Stimulated activated CD4-positive, alpha-beta T cell treated with anti-CD3 and anti-CD28 coated beads, Interleukin-15, amount 100 ng/mL, for 1 hour (primary cell): Measurements from ENCODE around the gene ARHGAP29.
"Not testable (repeated sequence)": the region's sequence is repeated elsewhere in the genome, so short reads cannot be mapped to it uniquely, and the experiment has no call there.

Experiments
- DNase-seq, 2 donors: peaks; one replicate each; pipeline ENCODE4 v3.0.0-alpha.2; 2020; ENCODE audit warnings: low read depth in 1 of 2, low spot score in 1 of 2

Gene ARHGAP29

DNA sequence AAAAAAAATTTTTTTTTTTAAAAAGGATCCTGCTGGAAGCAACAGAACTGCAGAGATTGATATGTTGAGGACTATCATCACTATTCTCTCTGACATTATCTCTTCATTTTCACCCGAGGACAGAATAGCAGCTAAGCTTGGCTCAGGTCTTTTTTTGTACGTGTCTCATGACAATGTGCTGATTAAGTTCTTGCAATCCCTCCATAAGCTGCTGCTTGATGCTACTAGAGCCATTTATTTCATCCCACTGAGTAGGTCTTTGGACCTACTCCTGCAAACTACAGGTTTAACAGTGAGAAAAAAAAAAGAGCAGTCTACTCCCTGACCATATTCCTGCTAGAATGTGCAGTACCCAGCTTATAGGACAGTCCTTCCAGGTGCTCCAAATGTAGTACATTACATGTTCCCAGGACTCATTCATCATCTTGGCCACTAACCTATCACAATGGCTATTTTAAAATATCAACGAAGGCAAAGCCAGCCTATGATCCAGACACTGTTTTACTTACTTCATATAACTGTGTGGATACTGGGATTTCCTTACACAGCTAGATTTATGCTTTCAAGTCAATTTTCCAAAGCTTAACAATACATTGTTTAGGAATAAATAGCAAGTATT is 54.1 kb downstream of the ARHGAP29 start:
- DNase-seq = no peak

GRCh38 chr1:94182191-94182590 is 55.2 kb downstream of the ARHGAP29 start:
- no peak for DNase-seq

DNA sequence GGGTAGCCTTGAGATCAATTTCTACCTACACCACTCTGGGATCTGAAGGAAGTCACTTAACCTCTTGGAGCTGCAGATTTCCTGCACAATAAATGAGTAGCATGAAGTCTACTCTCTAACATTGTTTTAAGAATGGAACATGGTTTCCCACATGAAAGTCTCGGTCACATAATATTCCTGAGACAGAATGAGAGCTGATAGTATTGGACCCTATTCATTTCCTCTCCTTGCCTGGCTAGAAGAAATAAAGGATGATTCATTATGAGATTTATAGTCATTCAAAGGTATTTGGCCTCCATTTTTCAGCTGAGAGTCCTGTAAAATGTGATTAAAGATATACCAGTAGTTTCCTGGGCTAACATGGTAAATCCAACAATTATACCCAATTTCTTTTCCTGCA is 56.7 kb downstream of the ARHGAP29 start:
- no peak for DNase-seq

- no peak for DNase-seq
These were observed 58.5 kb downstream of the ARHGAP29 start for GRCh38 chr1:94178901-94179300.

GRCh38 chr1:94169126-94169525 is 68.3 kb downstream of the ARHGAP29 start:
- DNase-seq = no peak

DNA sequence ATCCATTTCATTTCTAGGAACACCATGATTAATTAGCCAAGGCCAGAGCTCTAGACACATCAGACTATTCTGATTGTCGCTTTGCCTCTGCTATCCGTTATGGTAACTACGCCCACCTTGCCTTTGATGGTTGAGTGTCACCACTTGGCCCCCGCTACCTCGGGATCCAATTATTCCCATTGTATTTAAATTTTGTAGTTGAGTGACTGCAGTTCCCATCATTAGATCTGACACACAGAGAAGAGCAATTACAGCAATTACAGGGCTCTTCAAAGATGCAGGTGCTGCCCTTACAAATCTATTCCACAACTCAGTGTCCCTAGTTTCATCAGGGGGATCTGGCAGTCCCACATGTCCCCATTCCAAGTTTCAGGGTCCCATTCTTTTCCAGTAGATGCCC is 71.5 kb downstream of the ARHGAP29 start:
- no peak for DNase-seq

GRCh38 chr1:94164885-94165284 is 72.5 kb downstream of the ARHGAP29 start:
- not testable (repeated sequence) for DNase-seq

- not testable (repeated sequence) for DNase-seq
These were observed 73.3 kb downstream of the ARHGAP29 start for GRCh38 chr1:94164121-94164520.

DNA sequence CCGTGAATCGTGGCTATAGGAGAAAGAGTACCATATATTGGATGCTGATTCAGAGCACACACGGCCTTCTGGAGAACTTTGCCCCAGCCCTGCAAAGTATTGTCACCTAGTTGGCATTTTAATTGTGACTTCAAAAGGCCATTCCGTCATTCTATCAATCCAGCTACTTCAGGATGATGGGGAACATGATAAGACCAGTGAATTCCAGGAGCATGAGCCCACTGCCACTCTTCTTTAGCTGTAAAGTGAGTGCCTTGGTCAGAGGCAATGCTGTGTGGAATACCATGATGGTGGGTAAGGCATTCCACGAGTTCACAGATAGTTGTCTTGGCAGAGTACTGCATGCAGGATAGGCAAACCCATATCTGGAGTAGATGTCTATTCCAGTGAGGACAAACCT is 74.1 kb downstream of the ARHGAP29 start:
- DNase-seq = not testable (repeated sequence)

- DNase-seq = no peak
These were observed 76.6 kb downstream of the ARHGAP29 start for GRCh38 chr1:94160811-94161210.

GRCh38 chr1:94156096-94156625 is 81.2 kb downstream of the ARHGAP29 start:
- no peak for DNase-seq

DNA sequence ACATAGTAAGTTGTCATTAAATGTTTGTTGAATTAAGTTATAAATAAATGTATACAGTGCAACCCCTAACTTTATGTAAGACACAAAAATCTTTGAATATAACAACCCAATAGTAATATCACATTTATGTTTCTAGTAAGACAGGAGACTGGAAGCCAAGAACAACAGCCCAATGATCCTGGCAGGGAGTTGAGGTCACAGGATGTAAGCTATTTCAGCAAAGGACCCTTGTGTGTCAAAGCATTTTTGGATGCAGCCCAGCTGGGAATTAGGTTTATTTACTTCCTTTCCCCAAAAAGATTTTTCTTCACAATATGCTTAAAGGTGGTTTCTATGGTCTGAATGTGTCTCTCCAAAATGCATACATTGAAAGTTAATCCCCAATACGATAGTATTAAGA is 82.4 kb downstream of the ARHGAP29 start:
- DNase-seq = no peak

GRCh38 chr1:94153133-94153532 is 84.3 kb downstream of the ARHGAP29 start:
- no peak for DNase-seq

GRCh38 chr1:94149166-94149565 is 88.2 kb downstream of the ARHGAP29 start:
- not testable (repeated sequence) for DNase-seq

- DNase-seq = no peak
These were observed 91.1 kb downstream of the ARHGAP29 start for GRCh38 chr1:94146273-94146672.

- DNase-seq = no peak
These were observed 92.5 kb downstream of the ARHGAP29 start for GRCh38 chr1:94144836-94145235.

GRCh38 chr1:94143809-94144176 is 93.6 kb downstream of the ARHGAP29 start:
- no peak for DNase-seq

- no peak for DNase-seq
These were observed 94.1 kb downstream of the ARHGAP29 start for GRCh38 chr1:94143173-94143808.

GRCh38 chr1:94142583-94142982 is 94.8 kb downstream of the ARHGAP29 start:
- no peak for DNase-seq

GRCh38 chr1:94142022-94142421 is 95.4 kb downstream of the ARHGAP29 start:
- DNase-seq = no peak

DNA sequence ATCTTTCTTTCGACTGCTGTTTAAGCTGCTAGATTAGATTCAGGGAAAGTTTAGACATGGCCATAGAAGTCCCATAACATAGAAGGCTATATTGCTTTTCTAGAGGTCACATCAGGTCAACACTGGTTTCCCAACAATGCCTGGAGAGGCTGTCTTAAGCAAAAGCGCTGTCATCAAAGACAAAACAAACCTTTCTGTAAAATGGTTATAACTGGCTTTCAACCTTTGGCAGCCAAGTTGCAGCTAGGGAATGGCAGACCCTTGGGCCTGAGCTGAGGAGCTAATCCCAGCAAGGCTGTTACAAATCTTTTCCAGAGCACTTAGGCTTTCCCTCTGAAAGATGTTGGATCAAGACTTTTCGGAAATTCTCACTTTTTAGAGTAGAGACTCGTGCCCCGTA is 105.3 kb downstream of the ARHGAP29 start:
- no peak for DNase-seq

GRCh38 chr1:94130851-94131595 is 106.4 kb downstream of the ARHGAP29 start:
- DNase-seq = no peak
